Measurements from ENCODE around the gene FLCN. TPM values are rescaled to one million over a fixed set of nuclear protein-coding genes. Genes with fewer than 3 reads are reported as not detected.
A peak's percentile ranks its signal among the peaks of the same experiment; 100 is the strongest.

The FLCN gene
- total and polyA plus RNA-seq, 2 donors (not counting 1 experiment from before 2014, with no cell fraction given) = 16.4 to 68.5 TPM

DNA sequence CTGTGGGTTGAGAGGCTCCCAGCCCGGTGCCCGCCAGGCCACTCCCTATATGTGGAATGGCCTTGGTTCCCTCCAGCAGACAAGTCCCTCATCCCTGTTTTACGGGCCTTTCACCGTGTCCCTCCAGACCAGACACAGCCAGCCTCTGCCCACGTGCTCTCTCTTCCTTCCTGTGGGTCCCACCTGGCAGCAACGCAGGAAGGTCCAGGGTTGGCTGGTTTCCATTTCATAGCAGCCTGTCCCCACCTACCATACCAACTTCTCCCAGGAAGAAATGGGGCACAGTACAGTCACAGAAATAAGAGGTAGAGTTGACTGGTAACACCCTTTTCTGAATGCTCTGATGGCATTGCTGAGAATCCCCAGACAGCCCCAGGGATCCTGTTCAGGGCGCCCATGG, 65.8 kb downstream of the FLCN start:
- no peaks in the 10 kb centered on the region for H3K9me3 ChIP-seq (ENCODE audit: control insufficient read depth, insufficient read depth, low read depth, low read length)
- no peaks in the 10 kb centered on the region for H3K4me1 ChIP-seq (ENCODE audit: control insufficient read depth, extremely low read depth, insufficient read depth, low read length)
- H3K27ac ChIP-seq (ENCODE audit: insufficient read depth, low read length) = no peak overlapping the region
- no peaks in the 10 kb centered on the region for H4K20me1 ChIP-seq (ENCODE audit: control insufficient read depth, extremely low read depth, insufficient read depth, low read length)
- H3K4me2 ChIP-seq (ENCODE audit: extremely low read depth, insufficient read depth, low read length) = no peak overlapping the region
- H2AFZ ChIP-seq (ENCODE audit: low read length) = no peak overlapping the region
- DNase-seq (ENCODE audit: low read depth in 2 of 2) = no peak
- H3K9ac ChIP-seq (ENCODE audit: insufficient read depth, low read length) = no peak overlapping the region
- H3K36me3 ChIP-seq (ENCODE audit: control insufficient read depth, insufficient read depth, low read length) = peaks cover 39% of the 10 kb centered on the region
- TF ChIP-seq CTCF (conservative IDR thresholded peaks at IDR 0.05 in 1 of 2, IDR thresholded peaks at IDR 0.05 in 1 of 2; ENCODE audit: low read depth in 1 of 2, low read length in 2 of 2) = no peak
- TF ChIP-seq EZH2 (IDR thresholded peaks at IDR 0.05; ENCODE audit: low read length, missing control alignments) = no peak
- no peaks in the 10 kb centered on the region for H3K27me3 ChIP-seq (ENCODE audit: control insufficient read depth, insufficient read depth, low read length)
- no peak overlapping the region for H3K4me3 ChIP-seq (replicated peaks in 1 of 4; ENCODE audit: control extremely low read depth in 1 of 4, insufficient read depth in 1 of 4, low read depth in 3 of 4, low read length in 4 of 4)
- no peaks in the 10 kb centered on the region for H3K79me2 ChIP-seq (ENCODE audit: control insufficient read depth, insufficient read depth, low read length)

- no peak overlapping the region for H3K9ac ChIP-seq (ENCODE audit: insufficient read depth, low read length)
- no peaks in the 10 kb centered on the region for H4K20me1 ChIP-seq (ENCODE audit: control insufficient read depth, extremely low read depth, insufficient read depth, low read length)
- H2AFZ ChIP-seq (ENCODE audit: low read length) = no peak overlapping the region
- TF ChIP-seq CTCF (conservative IDR thresholded peaks at IDR 0.05 in 1 of 2, IDR thresholded peaks at IDR 0.05 in 1 of 2; ENCODE audit: low read depth in 1 of 2, low read length in 2 of 2) (no peak), EZH2 (IDR thresholded peaks at IDR 0.05; ENCODE audit: low read length, missing control alignments) (no peak)
- peak in 1 of 2 donors; percentile 47 for DNase-seq (ENCODE audit: low read depth in 2 of 2)
- no peak overlapping the region for H3K4me3 ChIP-seq (replicated peaks in 1 of 4; ENCODE audit: control extremely low read depth in 1 of 4, insufficient read depth in 1 of 4, low read depth in 3 of 4, low read length in 4 of 4)
- H3K9me3 ChIP-seq (ENCODE audit: control insufficient read depth, insufficient read depth, low read depth, low read length) = no peaks in the 10 kb centered on the region
- H3K27me3 ChIP-seq (ENCODE audit: control insufficient read depth, insufficient read depth, low read length) = no peaks in the 10 kb centered on the region
- no peak overlapping the region for H3K27ac ChIP-seq (ENCODE audit: insufficient read depth, low read length)
- H3K4me1 ChIP-seq (ENCODE audit: control insufficient read depth, extremely low read depth, insufficient read depth, low read length) = no peaks in the 10 kb centered on the region
- no peak overlapping the region for H3K4me2 ChIP-seq (ENCODE audit: extremely low read depth, insufficient read depth, low read length)
- H3K79me2 ChIP-seq (ENCODE audit: control insufficient read depth, insufficient read depth, low read length) = no peaks in the 10 kb centered on the region
- peaks cover 38% of the 10 kb centered on the region for H3K36me3 ChIP-seq (ENCODE audit: control insufficient read depth, insufficient read depth, low read length)
Measured at GRCh38 chr17:17170346-17170985, 66.5 kb downstream of the FLCN start.

DNA sequence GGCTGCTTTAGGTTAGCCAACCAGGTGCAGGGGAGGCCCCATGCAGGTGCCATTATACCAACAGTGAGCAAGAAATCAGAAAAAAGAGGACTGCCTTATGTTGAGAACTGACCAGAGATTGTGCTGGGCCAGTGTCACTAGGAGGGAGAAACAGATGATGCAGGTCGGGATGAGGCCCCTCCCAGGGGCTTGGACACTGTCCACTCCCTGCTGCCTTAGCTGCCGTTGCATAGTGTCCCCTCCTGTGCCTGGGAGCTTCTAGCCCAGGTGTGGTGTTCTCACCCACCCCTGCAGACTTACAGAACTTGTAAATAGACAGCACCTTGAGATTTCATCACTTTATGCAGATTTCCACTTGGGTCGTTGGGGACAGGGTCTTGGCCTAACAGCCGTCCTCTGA, 67.6 kb downstream of the FLCN start:
- Histone ChIP-seq H4K20me1 (ENCODE audit: control insufficient read depth, extremely low read depth, insufficient read depth, low read length) (no peaks in the 10 kb centered on the region), H3K9me3 (ENCODE audit: control insufficient read depth, insufficient read depth, low read depth, low read length) (no peaks in the 10 kb centered on the region), H3K36me3 (ENCODE audit: control insufficient read depth, insufficient read depth, low read length) (peaks cover 43% of the 10 kb centered on the region), H3K27ac (ENCODE audit: insufficient read depth, low read length) (no peak overlapping the region), H2AFZ (ENCODE audit: low read length) (no peak overlapping the region), H3K4me3 (replicated peaks in 1 of 4; ENCODE audit: control extremely low read depth in 1 of 4, insufficient read depth in 1 of 4, low read depth in 3 of 4, low read length in 4 of 4) (no peak overlapping the region), H3K4me1 (ENCODE audit: control insufficient read depth, extremely low read depth, insufficient read depth, low read length) (no peaks in the 10 kb centered on the region), H3K4me2 (ENCODE audit: extremely low read depth, insufficient read depth, low read length) (no peak overlapping the region), H3K27me3 (ENCODE audit: control insufficient read depth, insufficient read depth, low read length) (no peaks in the 10 kb centered on the region), H3K79me2 (ENCODE audit: control insufficient read depth, insufficient read depth, low read length) (no peaks in the 10 kb centered on the region), H3K9ac (ENCODE audit: insufficient read depth, low read length) (no peak overlapping the region)
- no peak for DNase-seq (ENCODE audit: low read depth in 2 of 2)
- TF ChIP-seq CTCF (conservative IDR thresholded peaks at IDR 0.05 in 1 of 2, IDR thresholded peaks at IDR 0.05 in 1 of 2; ENCODE audit: low read depth in 1 of 2, low read length in 2 of 2) = no peak
- no peak for TF ChIP-seq EZH2 (IDR thresholded peaks at IDR 0.05; ENCODE audit: low read length, missing control alignments)
